GM19324 (cell line): ENCODE measurements around the gene TNFRSF13B.
A peak's percentile ranks its signal among the peaks of the same experiment; 100 is the strongest.
"Not testable (repeated sequence)": the region's sequence is repeated elsewhere in the genome, so short reads cannot be mapped to it uniquely, and the experiment has no call there.

Experiments used
- ATAC-seq: cut with Tn5 transposase; IDR thresholded peaks from one replicate; pipeline ENCODE4 v1.9.1; 2021; ENCODE audit warnings: mild to moderate bottlenecking, moderate library complexity; ENCODE audit not compliant: unreplicated experiment, low FRiP score

Gene TNFRSF13B

GRCh38 chr17:17007891-17008290 is 36.0 kb upstream of the TNFRSF13B start:
- ATAC-seq: not testable (repeated sequence)

- not testable (repeated sequence) for ATAC-seq
Observed at GRCh38 chr17:17004997-17005614, 33.2 kb upstream of the TNFRSF13B start.

- ATAC-seq: no peak
Observed at GRCh38 chr17:17004251-17004996, 32.5 kb upstream of the TNFRSF13B start.

DNA sequence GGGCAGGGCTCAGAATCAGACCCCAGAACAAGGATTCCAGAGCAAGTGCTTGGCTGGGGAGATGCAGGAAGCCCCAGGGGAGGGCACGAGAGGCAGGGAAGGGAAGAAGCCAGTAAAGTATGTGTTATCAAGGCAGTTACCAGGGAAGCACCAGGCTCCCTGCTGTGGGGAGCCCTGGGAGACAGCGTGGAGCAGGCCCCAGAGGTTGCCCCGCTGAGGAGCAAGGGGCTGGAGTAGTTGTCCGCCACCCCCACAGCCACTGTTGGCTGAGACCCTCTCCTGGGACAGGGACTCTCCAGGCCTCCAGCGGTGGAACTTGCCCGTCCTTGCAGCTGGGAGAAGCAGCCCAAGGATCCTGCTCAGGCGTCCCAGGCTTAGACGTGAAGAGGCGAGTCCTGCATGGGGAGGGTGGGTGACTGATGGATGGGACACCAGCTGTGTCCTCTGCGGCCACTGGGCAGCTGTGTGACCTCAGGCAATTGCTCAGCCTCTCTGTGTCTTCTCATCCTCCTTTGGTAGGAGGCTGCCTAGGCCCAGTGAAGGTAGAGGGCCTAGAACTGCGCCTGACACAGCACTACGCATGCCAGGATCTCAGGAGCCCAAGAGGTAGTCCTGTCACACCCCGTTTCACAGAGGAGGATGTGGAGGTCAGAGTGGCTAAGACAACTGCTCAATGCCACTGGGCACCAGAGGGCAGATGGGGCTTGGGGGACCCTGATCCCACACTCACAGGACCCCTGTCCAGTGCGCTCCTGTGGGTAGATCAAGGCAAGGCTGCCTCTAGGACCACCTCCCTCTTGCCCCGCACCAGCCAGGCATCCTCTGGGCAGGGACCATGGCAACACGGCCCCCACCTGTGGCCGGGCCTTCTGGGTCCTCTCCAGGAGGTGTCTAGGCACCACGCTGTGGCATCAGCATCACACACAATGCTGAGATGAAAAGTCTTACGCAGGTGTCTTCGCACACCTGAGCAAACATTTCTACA is 31.1 kb upstream of the TNFRSF13B start:
- ATAC-seq: not testable (repeated sequence)

- ATAC-seq: peak; percentile 51
Observed at GRCh38 chr17:17001874-17002520, 30.1 kb upstream of the TNFRSF13B start.

GRCh38 chr17:17001076-17001777 is 29.3 kb upstream of the TNFRSF13B start:
- peak; percentile 15 for ATAC-seq

DNA sequence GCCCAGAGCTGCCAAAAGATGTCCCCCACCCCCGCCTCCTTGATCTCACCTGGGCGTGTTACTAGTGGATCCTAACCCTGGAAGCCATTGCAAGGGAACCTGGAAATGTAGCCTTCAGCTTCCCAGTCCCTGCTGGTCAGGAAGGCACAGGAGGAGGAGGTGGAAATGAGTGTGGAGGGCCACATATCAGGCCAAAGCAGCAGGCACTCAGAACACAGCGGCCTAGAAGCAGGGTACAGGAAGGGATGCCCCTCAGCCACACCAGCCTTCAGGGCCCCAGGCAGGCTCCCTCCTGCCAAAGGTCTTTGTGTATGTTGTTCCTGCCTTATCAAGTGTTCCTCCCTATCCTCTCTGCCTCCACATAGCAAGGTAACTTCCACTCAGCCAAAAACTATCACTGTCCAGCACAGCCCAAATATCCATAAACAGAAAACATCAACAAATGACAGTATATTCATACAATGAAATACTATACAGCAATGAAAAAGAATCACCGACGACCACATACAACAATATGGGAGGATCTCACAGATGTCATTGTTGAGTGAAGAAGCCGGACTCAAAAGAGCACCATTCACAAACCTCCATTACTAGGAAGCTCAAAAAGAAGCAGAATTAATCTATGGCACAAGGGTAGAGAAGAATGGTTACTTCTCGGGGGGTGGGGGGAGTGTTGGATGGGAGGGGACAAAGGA is 28.2 kb upstream of the TNFRSF13B start:
- no peak for ATAC-seq

- ATAC-seq: no peak
Observed at GRCh38 chr17:16997514-16998429, 25.9 kb upstream of the TNFRSF13B start.

GRCh38 chr17:16996726-16997125 is 24.8 kb upstream of the TNFRSF13B start:
- ATAC-seq: not testable (repeated sequence)

- ATAC-seq: no peak
Observed at GRCh38 chr17:16995930-16996329, 24.0 kb upstream of the TNFRSF13B start.

- ATAC-seq: no peak
Observed at GRCh38 chr17:16994631-16995030, 22.7 kb upstream of the TNFRSF13B start.

GRCh38 chr17:16991349-16992009 is 19.6 kb upstream of the TNFRSF13B start:
- no peak for ATAC-seq

DNA sequence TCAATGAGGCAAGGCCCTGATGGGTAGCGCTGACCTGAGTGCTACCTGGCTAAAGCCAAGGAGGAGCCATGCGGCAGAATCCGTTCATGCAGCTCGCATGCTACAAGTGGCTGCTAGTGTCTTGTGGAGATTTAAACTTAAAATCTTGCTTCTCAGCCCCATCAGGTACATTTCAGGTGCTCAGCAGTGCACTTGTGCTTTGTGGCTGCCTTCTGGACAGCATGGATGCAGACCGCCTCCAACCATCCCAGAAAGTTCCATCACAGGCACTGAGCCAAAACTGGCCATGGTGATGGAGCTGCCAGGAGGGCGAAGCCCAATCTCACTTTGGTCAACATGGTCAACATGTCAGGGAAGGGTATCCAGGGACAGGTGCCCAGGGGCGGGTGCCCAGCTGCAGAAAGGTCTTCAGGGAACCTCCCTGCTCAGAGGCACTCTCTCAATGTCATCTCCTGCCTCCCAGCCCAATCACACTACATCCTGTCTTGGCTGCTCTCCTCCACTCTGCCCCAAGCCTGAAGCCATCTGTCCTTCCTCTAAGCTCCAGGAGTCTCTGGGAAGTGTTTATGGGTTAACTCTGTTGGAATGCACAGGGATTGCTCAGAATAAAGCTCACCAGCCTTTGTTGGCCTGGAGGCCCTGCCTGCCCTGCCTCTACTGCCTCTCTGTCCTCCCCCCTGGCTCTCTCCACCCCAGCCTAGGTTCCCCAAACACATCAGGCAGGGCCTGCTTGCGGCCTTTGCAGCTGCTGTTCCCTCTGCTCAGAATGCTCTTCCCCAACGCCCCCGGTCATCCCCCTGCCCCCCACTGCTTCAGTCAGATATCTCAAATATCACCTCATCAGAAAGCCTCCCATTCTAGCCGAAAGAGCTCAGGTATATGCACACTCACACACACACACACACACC is 18.3 kb upstream of the TNFRSF13B start:
- no peak for ATAC-seq

- ATAC-seq: peak; percentile 43
Observed at GRCh38 chr17:16989230-16989952, 17.5 kb upstream of the TNFRSF13B start.

DNA sequence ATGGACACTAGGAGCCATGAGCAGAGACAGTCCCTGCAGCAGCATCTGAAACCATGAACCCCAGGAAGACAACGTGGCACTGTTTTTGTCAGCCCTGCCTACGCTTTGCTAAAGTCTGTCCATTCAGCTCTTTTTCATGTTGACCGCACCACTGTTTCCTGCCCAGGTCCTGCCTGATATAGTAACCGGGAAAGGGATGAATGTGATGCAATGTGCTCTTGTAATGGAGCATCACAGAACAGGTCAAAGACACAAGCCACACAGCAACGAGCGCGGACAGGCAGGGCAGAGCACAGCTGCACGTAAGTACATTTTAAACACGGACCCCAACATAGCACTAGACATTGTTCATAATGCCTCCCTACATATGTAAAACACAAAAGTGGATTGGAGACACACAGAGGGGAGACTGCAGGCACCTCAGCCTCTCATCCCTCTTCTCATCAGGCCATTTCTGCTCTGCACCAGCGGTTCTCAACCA is 16.9 kb upstream of the TNFRSF13B start:
- peak; percentile 5 for ATAC-seq
